ENCODE measurements around the gene SSB.
A peak's percentile ranks its signal among the peaks of the same experiment; 100 is the strongest.

Gene SSB

GRCh38 chr2:169771612-169772011 lies 27.1 kb upstream of the SSB start:
- DNase-seq, result no peak
- no peak overlapping the region for H3K4me3 Mint-ChIP-seq
- no peak overlapping the region for H3K27ac Mint-ChIP-seq
- peaks cover 18% of the 10 kb centered on the region for H3K4me1 Mint-ChIP-seq (ENCODE audit: low read depth)
- peaks cover 28% of the 10 kb centered on the region for H3K27me3 Mint-ChIP-seq
- H3K36me3 Mint-ChIP-seq (ENCODE audit: low read depth), result no peaks in the 10 kb centered on the region
- H3K9me3 Mint-ChIP-seq, result no peaks in the 10 kb centered on the region

GRCh38 chr2:169772651-169773050 lies 26.0 kb upstream of the SSB start:
- Mint-ChIP-seq H3K4me3 (no peak overlapping the region), H3K4me1 (ENCODE audit: low read depth) (peaks cover 12% of the 10 kb centered on the region), H3K36me3 (ENCODE audit: low read depth) (no peaks in the 10 kb centered on the region), H3K27ac (no peak overlapping the region), H3K9me3 (no peaks in the 10 kb centered on the region), H3K27me3 (peaks cover 18% of the 10 kb centered on the region)
- no peak for DNase-seq

- no peak overlapping the region for H3K27ac Mint-ChIP-seq
- H3K4me3 Mint-ChIP-seq, result no peak overlapping the region
- DNase-seq, result no peak
- no peaks in the 10 kb centered on the region for H3K36me3 Mint-ChIP-seq (ENCODE audit: low read depth)
- H3K4me1 Mint-ChIP-seq (ENCODE audit: low read depth), result peaks cover 2% of the 10 kb centered on the region
- peaks cover 10% of the 10 kb centered on the region for H3K27me3 Mint-ChIP-seq
- H3K9me3 Mint-ChIP-seq, result no peaks in the 10 kb centered on the region
These were observed 23.3 kb upstream of the SSB start for GRCh38 chr2:169775354-169775753.

- Mint-ChIP-seq H3K9me3 (no peaks in the 10 kb centered on the region), H3K4me3 (no peak overlapping the region), H3K4me1 (ENCODE audit: low read depth) (peaks cover 2% of the 10 kb centered on the region), H3K36me3 (ENCODE audit: low read depth) (no peaks in the 10 kb centered on the region), H3K27me3 (peaks cover 8% of the 10 kb centered on the region), H3K27ac (no peak overlapping the region)
- DNase-seq, result no peak
These were observed 22.9 kb upstream of the SSB start for GRCh38 chr2:169775765-169776164.

- H3K4me3 Mint-ChIP-seq, result no peak overlapping the region
- peaks cover 2% of the 10 kb centered on the region for H3K4me1 Mint-ChIP-seq (ENCODE audit: low read depth)
These were observed 22.4 kb upstream of the SSB start for GRCh38 chr2:169776252-169776761.

GRCh38 chr2:169778446-169778845 lies 20.2 kb upstream of the SSB start:
- Mint-ChIP-seq H3K4me1 (ENCODE audit: low read depth) (peaks cover 2% of the 10 kb centered on the region), H3K4me3 (no peak overlapping the region), H3K36me3 (ENCODE audit: low read depth) (no peaks in the 10 kb centered on the region), H3K9me3 (no peaks in the 10 kb centered on the region), H3K27ac (no peak overlapping the region), H3K27me3 (peaks cover 15% of the 10 kb centered on the region)
- no peak for DNase-seq

More at GRCh38 chr2:169776252-169776761, 22.4 kb upstream of the SSB start:
- H3K9me3 Mint-ChIP-seq, result no peaks in the 10 kb centered on the region
- H3K27ac Mint-ChIP-seq, result no peak overlapping the region
- H3K36me3 Mint-ChIP-seq (ENCODE audit: low read depth), result no peaks in the 10 kb centered on the region
- no peak for DNase-seq
- peaks cover 9% of the 10 kb centered on the region for H3K27me3 Mint-ChIP-seq

- Mint-ChIP-seq H3K4me1 (ENCODE audit: low read depth) (no peaks in the 10 kb centered on the region), H3K4me3 (no peak overlapping the region), H3K36me3 (ENCODE audit: low read depth) (no peaks in the 10 kb centered on the region), H3K27ac (no peak overlapping the region), H3K9me3 (no peaks in the 10 kb centered on the region), H3K27me3 (peaks cover 15% of the 10 kb centered on the region)
- no peak for DNase-seq
These were observed 17.2 kb upstream of the SSB start for GRCh38 chr2:169781249-169782013.

GRCh38 chr2:169782513-169782912 lies 16.2 kb upstream of the SSB start:
- H3K27me3 Mint-ChIP-seq, result peaks cover 15% of the 10 kb centered on the region
- H3K4me3 Mint-ChIP-seq, result no peak overlapping the region
- H3K4me1 Mint-ChIP-seq (ENCODE audit: low read depth), result no peaks in the 10 kb centered on the region
- H3K9me3 Mint-ChIP-seq, result no peaks in the 10 kb centered on the region
- DNase-seq, result no peak
- H3K36me3 Mint-ChIP-seq (ENCODE audit: low read depth), result no peaks in the 10 kb centered on the region
- H3K27ac Mint-ChIP-seq, result no peak overlapping the region

GRCh38 chr2:169790581-169790980 lies 8.1 kb upstream of the SSB start:
- no peak overlapping the region for H3K4me3 Mint-ChIP-seq

GRCh38 chr2:169795181-169795580 lies 3.5 kb upstream of the SSB start:
- no peaks in the 10 kb centered on the region for H3K9me3 Mint-ChIP-seq
- DNase-seq, result no peak
- H3K27ac Mint-ChIP-seq, result no peak overlapping the region
- H3K4me1 Mint-ChIP-seq (ENCODE audit: low read depth), result peaks cover 12% of the 10 kb centered on the region
- no peaks in the 10 kb centered on the region for H3K27me3 Mint-ChIP-seq
- no peak overlapping the region for H3K4me3 Mint-ChIP-seq
- peaks cover 7% of the 10 kb centered on the region for H3K36me3 Mint-ChIP-seq (ENCODE audit: low read depth)

More at GRCh38 chr2:169790581-169790980, 8.1 kb upstream of the SSB start:
- no peak overlapping the region for H3K27ac Mint-ChIP-seq
- H3K4me1 Mint-ChIP-seq (ENCODE audit: low read depth), result peaks cover 6% of the 10 kb centered on the region
- H3K27me3 Mint-ChIP-seq, result peaks cover 21% of the 10 kb centered on the region
- H3K9me3 Mint-ChIP-seq, result no peaks in the 10 kb centered on the region
- no peaks in the 10 kb centered on the region for H3K36me3 Mint-ChIP-seq (ENCODE audit: low read depth)
- DNase-seq, result no peak

- Mint-ChIP-seq H3K36me3 (ENCODE audit: low read depth) (peaks cover 15% of the 10 kb centered on the region), H3K27ac (no peak overlapping the region), H3K27me3 (no peaks in the 10 kb centered on the region), H3K9me3 (no peaks in the 10 kb centered on the region), H3K4me1 (ENCODE audit: low read depth) (peaks cover 19% of the 10 kb centered on the region), H3K4me3 (no peak overlapping the region)
- no peak for DNase-seq
These were observed 2.2 kb upstream of the SSB start for GRCh38 chr2:169796441-169796840.

GRCh38 chr2:169797601-169798000 lies 1.1 kb upstream of the SSB start:
- Mint-ChIP-seq H3K36me3 (ENCODE audit: low read depth) (peaks cover 25% of the 10 kb centered on the region), H3K27ac (no peak overlapping the region), H3K9me3 (no peaks in the 10 kb centered on the region), H3K27me3 (no peaks in the 10 kb centered on the region), H3K4me1 (ENCODE audit: low read depth) (peaks cover 29% of the 10 kb centered on the region), H3K4me3 (no peak overlapping the region)
- no peak for DNase-seq

- Mint-ChIP-seq H3K36me3 (ENCODE audit: low read depth) (peaks cover 30% of the 10 kb centered on the region), H3K27ac (peak overlapping the region; percentile 86), H3K4me3 (peak overlapping the region; percentile 83), H3K9me3 (no peaks in the 10 kb centered on the region), H3K4me1 (ENCODE audit: low read depth) (peaks cover 32% of the 10 kb centered on the region), H3K27me3 (no peaks in the 10 kb centered on the region)
- DNase-seq, result no peak
These were observed 314 bp upstream of the SSB start for GRCh38 chr2:169798397-169798717.

GRCh38 chr2:169803480-169803879 lies 4.8 kb downstream of the SSB start:
- peaks cover 75% of the 10 kb centered on the region for H3K36me3 Mint-ChIP-seq (ENCODE audit: low read depth)
- no peaks in the 10 kb centered on the region for H3K27me3 Mint-ChIP-seq
- H3K4me1 Mint-ChIP-seq (ENCODE audit: low read depth), result peaks cover 27% of the 10 kb centered on the region
- H3K4me3 Mint-ChIP-seq, result no peak overlapping the region
- H3K9me3 Mint-ChIP-seq, result no peaks in the 10 kb centered on the region
- no peak for DNase-seq
- peak overlapping the region; percentile 47 for H3K27ac Mint-ChIP-seq

- Mint-ChIP-seq H3K9me3 (no peaks in the 10 kb centered on the region), H3K4me1 (ENCODE audit: low read depth) (peaks cover 16% of the 10 kb centered on the region), H3K36me3 (ENCODE audit: low read depth) (peaks cover 87% of the 10 kb centered on the region), H3K27ac (peak overlapping the region; percentile 75), H3K4me3 (no peak overlapping the region), H3K27me3 (no peaks in the 10 kb centered on the region)
- no peak for DNase-seq
These were observed 7.9 kb downstream of the SSB start for GRCh38 chr2:169806586-169806985.
